Activated T-cell treated with anti-CD3 and anti-CD28 coated beads for 48 hours (primary cell): Measurements from ENCODE around the gene DROSHA.
"Not testable (repeated sequence)": the region's sequence is repeated elsewhere in the genome, so short reads cannot be mapped to it uniquely, and the experiment has no call there.

Experiments used
- DNase-seq: peaks from one replicate; pipeline ENCODE4 v3.0.0-alpha.2; 2020; ENCODE audit warnings: low read depth

Gene DROSHA

DNA sequence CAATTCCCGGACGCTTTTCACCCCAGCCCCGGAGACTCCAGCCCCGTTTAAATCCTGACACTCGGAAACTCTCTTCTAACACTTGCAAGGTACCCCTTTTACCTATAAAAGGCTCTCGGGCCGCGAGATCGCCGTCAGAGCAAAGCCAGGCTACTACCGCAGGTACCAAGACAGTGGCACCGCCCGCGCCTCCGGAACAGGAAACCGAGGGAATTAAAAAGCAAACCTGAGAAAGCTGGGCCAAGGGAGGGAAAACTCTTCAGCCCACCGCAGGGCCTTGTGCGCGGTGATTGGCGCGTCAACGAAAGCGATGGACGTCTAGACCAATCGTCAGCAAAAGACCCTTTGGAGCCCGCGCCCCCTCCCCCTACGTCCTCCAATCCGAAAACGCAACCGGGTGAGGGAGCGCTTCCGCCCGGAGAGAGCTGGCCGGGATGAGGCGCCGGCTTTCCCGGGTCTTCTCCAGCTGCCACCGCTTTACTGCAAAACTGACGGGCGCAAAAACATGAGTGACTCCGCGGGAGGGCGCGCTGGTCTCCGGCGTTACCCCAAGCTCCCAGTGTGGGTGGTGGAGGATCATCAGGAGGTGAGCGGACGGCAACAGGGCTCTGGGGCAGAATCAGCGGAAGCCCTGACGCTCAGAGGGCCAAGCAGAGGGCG lies at the start of gene DROSHA, which contains the start of gene C5orf22:
Gene DROSHA, minus strand, starts transcription at position 206 of the 660 bp plus-strand sequence. CDS start 3,034 bp downstream, outside the sequence.
Gene C5orf22, plus strand, starts transcription at position 414 of the 660 bp plus-strand sequence. Its CDS starts 92 bp downstream, at position 506.
- DNase-seq = peak; percentile 90

DNA sequence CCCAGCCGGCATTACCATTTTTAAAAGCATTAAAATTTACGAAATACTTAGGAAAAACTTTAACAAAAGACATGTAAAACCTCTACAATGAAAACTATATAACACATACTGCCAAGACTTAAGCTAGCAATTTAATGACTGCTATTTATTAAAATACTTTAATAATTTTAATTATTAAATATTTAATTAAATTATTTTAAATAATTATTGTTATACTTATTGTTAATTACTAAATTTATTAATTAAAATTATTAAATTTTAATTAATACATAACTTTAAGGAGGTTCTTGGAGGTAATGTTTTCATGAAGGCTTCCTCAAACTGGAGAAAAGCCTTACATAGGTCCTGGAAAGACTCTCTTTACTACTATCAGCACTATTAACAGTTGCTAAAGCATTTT lies 47.7 kb upstream of the DROSHA start:
- no peak for DNase-seq

GRCh38 chr5:31577438-31577837 lies 45.5 kb upstream of the DROSHA start:
- DNase-seq = no peak

DNA sequence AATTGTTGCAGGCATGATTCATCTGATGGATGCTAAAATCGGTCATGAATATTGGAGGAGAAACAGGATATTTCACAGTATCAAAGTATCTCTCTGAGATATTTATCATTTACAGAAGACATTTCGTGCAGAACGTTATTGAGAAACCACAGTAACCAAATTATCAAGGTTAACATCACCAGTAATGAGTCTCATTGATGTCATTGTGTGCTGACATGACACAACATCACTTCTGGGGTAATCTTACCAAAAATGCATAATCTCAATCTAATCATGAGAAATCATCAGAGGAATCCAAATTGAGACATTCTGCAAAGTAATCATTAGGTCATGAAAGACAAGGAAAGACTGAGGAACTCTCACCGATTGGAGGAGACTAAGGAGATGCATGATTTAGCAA lies 42.9 kb upstream of the DROSHA start:
- DNase-seq = no peak

DNA sequence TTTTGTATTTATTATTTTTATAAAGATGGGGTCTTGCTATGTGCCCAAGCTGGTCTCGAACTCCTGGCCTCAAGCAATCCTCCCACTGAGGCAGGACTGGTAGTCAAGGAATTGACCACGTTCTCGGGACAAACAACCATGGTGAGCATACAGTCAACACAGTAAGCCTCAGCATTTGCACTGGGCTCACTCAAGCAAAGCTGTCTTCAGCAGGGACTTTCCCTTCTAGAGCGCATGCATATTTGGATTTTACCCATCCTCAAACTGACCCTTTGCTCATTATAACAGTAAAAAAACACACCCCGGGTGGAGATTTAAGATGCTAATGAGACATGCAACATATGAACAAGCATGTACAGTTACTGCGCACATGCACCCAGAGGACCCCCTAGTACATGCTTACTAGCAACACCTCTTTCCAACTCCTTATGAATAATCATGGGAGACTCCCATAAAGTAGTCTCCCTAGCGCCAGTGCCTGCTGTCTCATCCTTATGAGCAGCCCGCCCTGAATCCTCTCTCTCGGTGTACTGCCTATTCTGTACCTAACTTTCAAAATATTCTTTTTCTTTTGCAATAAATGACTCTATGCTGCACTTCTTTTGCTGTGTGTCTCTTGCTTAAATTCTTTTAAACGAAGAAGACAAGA lies 41.7 kb upstream of the DROSHA start:
- DNase-seq = no peak

DNA sequence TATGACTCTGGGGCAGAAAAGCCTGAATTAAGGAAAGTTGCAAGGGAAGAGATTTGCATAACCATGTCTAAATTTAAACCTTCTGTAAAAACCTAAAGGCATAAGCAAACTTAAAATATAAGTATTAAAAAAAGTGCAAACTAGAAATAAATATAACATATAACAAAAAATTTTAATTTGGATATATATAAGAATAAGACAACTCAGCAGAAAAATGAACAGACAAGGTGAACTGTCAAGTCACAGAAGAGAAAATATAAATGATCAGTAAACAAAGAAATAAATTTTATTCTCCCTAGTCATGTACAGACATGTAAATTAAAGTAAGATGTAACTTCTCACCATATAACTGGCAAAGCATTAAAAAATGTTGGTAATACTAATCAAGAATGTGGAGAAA lies 37.2 kb upstream of the DROSHA start:
- no peak for DNase-seq

GRCh38 chr5:31568302-31568835 lies 36.5 kb upstream of the DROSHA start:
- DNase-seq = no peak

- DNase-seq = not testable (repeated sequence)
Observed at GRCh38 chr5:31566362-31566761, 34.5 kb upstream of the DROSHA start.

DNA sequence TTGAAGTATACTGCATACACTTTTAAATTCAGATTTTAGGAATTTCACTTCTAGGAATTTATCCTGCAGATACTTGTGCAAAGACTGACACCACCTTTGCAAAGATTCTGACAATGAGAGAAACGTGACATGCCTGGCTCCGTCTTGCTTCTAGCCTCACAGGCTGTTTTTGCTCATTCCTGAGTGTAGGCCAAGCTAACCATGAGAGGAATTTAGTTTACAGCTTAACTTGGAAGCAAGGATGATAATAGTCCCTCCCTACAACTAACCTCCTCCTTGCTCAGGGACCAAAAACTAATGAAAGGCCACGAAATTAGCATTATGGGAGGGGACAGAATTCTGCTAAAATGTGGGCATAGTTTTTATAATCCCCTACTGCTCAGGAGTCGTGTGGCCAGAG lies 31.3 kb upstream of the DROSHA start:
- no peak for DNase-seq

DNA sequence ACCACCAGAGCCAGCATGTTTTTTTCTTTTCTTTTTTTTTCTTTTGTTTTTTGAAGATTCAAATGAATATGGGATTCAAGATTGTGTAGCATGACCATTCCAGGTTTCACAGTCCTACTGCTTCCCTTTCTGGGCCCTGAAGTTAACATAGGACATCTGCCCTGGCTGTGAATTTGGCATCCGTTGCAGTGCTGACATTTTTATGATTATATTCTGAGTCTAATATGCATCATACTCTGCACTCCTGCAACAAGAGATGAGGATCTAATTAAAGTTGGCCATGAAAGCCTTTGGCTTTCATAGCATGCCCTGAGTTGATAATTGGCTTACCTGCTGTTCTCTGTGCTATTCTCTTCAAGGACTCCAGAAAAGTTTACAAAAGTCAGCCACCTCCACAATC lies 30.1 kb upstream of the DROSHA start:
- no peak for DNase-seq

GRCh38 chr5:31559942-31560341 lies 28.0 kb upstream of the DROSHA start:
- DNase-seq = no peak

DNA sequence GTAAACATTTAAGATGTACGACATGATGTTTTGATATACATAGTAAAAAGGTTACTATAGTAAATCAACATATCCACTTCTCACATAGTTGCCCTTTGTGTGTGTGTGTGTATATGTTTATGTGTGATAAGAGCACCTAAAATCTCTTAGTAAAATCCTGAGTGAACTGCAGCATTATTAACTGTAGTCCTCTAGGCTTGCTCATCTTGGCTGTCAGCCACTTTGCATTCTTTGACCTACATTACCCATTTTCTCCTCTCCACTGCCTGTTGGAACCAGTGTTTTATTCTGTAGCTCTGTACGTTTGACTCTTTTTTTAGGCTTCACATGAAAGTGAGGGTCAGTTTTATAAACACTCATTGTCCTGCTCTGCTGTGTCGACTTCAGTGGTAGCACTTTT lies 24.6 kb upstream of the DROSHA start:
- no peak for DNase-seq

GRCh38 chr5:31554552-31554951 lies 22.7 kb upstream of the DROSHA start:
- DNase-seq = no peak

DNA sequence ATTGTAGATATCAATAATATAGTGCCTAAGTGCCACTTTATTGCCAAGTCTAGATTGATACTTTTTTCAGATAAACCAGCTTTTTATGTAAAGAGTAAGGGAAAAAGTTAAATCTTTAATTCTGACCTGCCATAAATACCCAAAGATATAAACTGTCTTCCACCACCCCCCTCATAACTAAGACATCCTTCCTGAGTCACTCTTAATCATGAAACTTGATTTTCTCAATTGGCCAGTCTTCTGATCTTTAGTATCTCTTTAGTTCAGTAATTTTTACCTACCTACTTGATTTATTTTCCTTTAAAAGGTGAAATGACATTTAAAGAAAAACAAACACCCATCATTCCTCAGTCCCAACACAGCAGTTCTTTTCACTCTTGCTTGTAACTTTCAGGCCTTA lies 22.0 kb upstream of the DROSHA start:
- no peak for DNase-seq

GRCh38 chr5:31551878-31552277 lies 20.0 kb upstream of the DROSHA start:
- DNase-seq = no peak

DNA sequence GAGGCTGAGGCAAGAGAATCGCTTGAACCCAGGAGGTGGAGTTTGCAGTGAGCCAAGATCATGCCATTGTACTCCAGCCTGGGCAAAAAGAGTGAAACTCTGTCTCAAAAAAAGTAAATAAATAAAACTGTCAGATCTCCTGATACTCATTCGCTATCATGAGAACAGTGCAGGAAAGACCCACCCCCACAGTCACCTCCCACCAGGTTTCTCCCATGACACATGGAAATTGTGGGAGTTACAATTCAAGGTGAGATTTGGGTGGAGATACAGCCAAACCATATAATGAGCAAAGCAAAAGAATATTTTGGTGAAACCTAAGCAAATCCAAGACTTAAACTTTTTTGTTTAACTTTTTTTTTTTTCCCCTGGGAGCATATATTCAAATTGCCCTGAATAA lies 17.2 kb upstream of the DROSHA start:
- not testable (repeated sequence) for DNase-seq

GRCh38 chr5:31537851-31538250 lies 6.0 kb upstream of the DROSHA start:
- no peak for DNase-seq

DNA sequence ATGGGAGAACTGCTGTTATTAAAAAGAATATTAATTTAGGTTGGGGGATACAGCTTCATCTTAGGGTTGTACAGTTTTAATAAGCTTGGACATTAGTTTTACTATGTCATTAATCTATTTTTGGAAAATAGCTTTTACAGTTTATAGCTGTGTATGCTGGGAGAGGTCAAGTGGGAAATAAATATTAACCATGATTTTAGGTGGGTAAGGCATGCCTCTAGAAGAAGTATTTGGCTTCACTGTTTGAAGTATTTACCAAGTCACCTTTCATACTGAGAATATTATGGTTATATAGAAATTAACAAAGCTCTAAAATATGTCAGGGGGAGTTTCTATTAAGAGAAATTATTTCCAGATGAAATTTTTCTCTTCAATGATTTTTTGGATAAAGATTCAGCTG lies 5.5 kb upstream of the DROSHA start:
- no peak for DNase-seq

DNA sequence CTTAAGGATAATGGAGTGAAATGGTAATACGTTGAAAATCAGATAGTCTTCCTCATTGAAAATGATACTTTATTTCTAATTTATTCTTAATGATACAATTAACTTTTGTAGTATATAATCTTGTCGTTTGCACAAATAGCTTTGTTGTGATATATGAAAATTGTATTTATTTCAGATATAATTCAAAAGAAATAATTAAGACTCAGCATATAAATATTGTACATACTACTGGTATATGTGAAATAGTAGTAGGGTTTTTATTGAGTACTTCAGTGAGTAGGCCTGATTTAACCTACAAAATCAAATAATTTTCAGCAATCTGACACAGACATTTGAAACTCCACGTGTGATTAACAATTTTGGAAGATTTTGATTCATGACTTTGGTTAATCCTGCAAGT lies 5.0 kb upstream of the DROSHA start:
- DNase-seq = no peak

DNA sequence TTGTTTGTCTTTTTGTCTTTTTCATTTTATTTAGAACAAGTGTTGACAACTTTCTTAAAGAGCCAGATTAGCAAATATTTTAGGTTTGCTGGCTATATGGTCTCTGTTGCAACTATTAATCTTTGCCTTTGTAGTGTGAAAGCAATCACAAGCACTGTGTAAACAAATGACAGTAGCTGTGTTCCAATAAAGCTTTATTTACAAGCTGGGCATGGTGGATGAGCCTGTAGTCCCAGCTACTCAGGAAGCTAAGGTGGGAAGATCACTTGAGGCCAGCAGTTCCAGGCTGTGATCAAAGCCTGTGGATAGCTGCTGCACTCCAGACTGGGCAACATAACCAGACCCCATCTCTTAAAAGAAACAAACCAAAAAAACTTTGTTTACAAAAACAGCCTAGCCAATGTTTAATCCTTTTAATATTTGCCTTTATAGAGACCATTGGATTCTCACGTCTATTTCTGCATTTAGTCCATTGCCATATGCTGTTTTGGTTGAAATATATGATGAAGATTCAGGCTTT lies 2.7 kb upstream of the DROSHA start:
- DNase-seq = no peak

DNA sequence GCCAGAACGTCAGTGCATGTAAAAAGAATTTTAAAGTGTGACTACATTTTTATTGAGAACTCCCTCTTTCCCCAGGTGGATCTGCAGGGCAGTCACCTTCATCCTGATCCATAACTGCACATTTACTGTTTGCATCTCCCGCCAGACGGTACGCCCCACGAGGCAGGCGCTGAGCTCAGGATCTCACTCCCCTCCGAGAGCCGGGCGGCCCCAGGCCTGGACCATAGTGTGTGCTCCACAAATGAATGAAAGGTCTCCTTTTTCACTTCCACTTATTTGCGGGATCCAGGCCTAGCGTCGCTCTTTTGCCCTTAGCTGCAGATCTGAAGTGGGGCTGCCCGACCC lies 378 bp downstream of the DROSHA start:
- peak; percentile 9 for DNase-seq

DNA sequence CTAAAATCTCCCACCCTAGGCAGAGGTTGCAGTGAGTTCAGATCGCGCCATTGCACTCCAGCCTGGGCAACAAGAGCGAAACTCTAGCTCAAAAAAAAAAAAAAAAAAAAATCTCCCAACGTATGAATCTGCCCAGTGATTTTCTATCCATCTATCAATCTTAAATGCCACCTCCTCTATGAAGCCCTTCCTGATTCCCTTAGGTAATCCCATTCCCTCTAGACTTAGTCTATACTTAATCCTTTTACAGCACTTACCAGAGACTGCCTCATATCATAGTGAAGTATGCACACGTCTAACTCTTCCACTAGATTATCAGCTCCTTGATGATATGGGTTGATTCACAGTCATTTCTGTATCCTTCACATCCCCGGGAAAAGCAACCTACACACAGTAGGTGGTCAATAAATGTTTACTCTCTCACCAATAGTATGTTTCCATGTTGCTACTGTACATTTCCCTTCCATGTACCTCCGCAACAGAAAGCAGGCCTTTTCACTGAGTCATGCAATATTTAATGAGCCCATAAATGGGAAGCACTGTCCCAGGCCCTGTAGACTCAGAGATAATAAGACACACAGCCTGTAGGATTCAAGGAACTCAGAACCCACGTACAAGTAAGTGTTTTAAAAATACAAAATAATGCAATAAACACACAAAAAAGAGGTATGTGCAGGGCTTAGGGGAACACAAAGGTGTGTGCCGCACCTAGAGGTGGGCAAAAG lies 1.2 kb downstream of the DROSHA start:
- no peak for DNase-seq

- DNase-seq = no peak
Observed at GRCh38 chr5:31523041-31523440, 8.9 kb downstream of the DROSHA start.
